Breast epithelium (tissue), 3 donors: ENCODE data around the gene PRPH2.

Experiments
- CTCF ChIP-seq, 3 donors: fragments of 450-650 bp; IDR thresholded peaks; one replicate each; pipeline ENCODE4 v1.5.1; 2016 to 2017; ENCODE audit warnings: antibody characterized with exemption in 3 of 3, mild to moderate bottlenecking in 3 of 3, moderate library complexity in 3 of 3
- POLR2AphosphoS5 ChIP-seq, 3 donors: sonication (generic); formaldehyde crosslinking; IDR thresholded peaks; one replicate each; pipeline ENCODE4 v1.6.1; 2017; ENCODE audit warnings: antibody characterized with exemption in 3 of 3

- TF ChIP-seq CTCF (IDR thresholded peaks at IDR 0.05) (no peak), POLR2AphosphoS5 (IDR thresholded peaks at IDR 0.05) (no peak)
Measured at GRCh38 chr6:42704937-42705374, 17.4 kb downstream of the PRPH2 start.
